GM12878 (cell line): ENCODE data around the gene TLX2. TPM values are rescaled to one million over a fixed set of nuclear protein-coding genes. Genes with fewer than 3 reads are reported as not detected.

ENCODE experiments used
- ATAC-seq: fragments of 200-7000 bp; cut with Tn5 transposase; 3 replicates; pipeline ENCODE4 v1.9.1; 2020; ENCODE audit warnings: mild to moderate bottlenecking, moderate library complexity
- BruUV-seq: library from RNA; stranded (reverse); fragments of 400-500 nt; replicated peaks from 2 replicates; lab custom pipeline; 2021; lab: Mats Ljungman, UMichigan
- CTCF ChIA-PET: fragments of 300-600 bp; sonication (Branson Sonifier 250); formaldehyde crosslinking; extraction: SDS; loops from one replicate; lab custom pipeline; 2021; ENCODE audit warnings: inconsistent platforms; lab: Yijun Ruan, JAX
- POLR2A ChIA-PET: fragments of 350-600 bp; formaldehyde crosslinking; extraction: SDS; loops from one replicate; lab custom pipeline; 2021; ENCODE audit warnings: inconsistent platforms; lab: Charles Lee
- RAD21 ChIA-PET: fragments of 300-600 bp; sonication (Branson Sonifier 250); formaldehyde crosslinking; loops from one replicate; lab custom pipeline; 2023; ENCODE audit warnings: antibody characterized with exemption; ENCODE audit not compliant: unreplicated experiment; lab: Charles Lee
- SMC1A ChIA-PET: fragments of 300-600 bp; sonication (Branson Sonifier 250); formaldehyde crosslinking; loops from one replicate; lab custom pipeline; 2023; ENCODE audit not compliant: unreplicated experiment, uncharacterized antibody; lab: Charles Lee
- DNase-seq: peaks from one replicate; pipeline ENCODE4 v3.0.0-alpha.2; 2011; ENCODE audit warnings: low read depth, low spot score
- FAIRE-seq: peaks from 3 replicates; lab custom pipeline; 2011; peaks lifted over from hg19 to GRCh38; lab: Jason Lieb, UNC
- H2AFZ ChIP-seq: 2 replicates; pipeline ENCODE4 v1.6.0; 2011; ENCODE audit warnings: low read depth, low read length, control low read depth; ENCODE audit not compliant: control insufficient read depth
- H3K27ac ChIP-seq: 2 replicates; pipeline ENCODE4 v1.5.1; 2011; ENCODE audit warnings: control low read depth; ENCODE audit not compliant: control insufficient read depth, insufficient read depth
- H3K27me3 ChIP-seq, 2 experiments: replicated peaks in 1 of 2; 2 replicates each; pipeline versions ENCODE4 v1.6.0 to v1.6.1; 2011; ENCODE audit warnings: low read length in 1 of 2; ENCODE audit not compliant: control insufficient read depth in 2 of 2, insufficient read depth in 2 of 2
- H3K36me3 ChIP-seq, 2 experiments: 2 replicates each; pipeline ENCODE4 v1.5.1; 2011; ENCODE audit warnings: low read length in 1 of 2; ENCODE audit not compliant: control insufficient read depth in 2 of 2, insufficient read depth in 2 of 2
- H3K4me1 ChIP-seq: 2 replicates; pipeline ENCODE4 v1.6.1; 2011; ENCODE audit warnings: mild to moderate bottlenecking, low read length, moderate library complexity, mixed read lengths; ENCODE audit not compliant: control insufficient read depth, insufficient read depth
- H3K4me2 ChIP-seq: 2 replicates; pipeline ENCODE4 v1.6.0; 2011; ENCODE audit warnings: control low read depth; ENCODE audit not compliant: control insufficient read depth, insufficient read depth
- H3K4me3 ChIP-seq: fragments of 200-600 bp; sonication (generic); 2 replicates; pipeline ENCODE4 v1.5.1; 2016
- H3K79me2 ChIP-seq: 2 replicates; pipeline ENCODE4 v1.6.0; 2011; ENCODE audit warnings: low read length; ENCODE audit not compliant: control insufficient read depth, insufficient read depth
- H3K9ac ChIP-seq: 2 replicates; pipeline ENCODE4 v1.8.0; 2011; ENCODE audit warnings: low read length, control low read depth, mixed read lengths; ENCODE audit not compliant: control insufficient read depth, insufficient read depth
- H3K9me3 ChIP-seq: replicated peaks from 3 replicates; pipeline ENCODE4 v1.5.1; 2011; ENCODE audit warnings: mild to moderate bottlenecking, low read length; ENCODE audit not compliant: control insufficient read depth, insufficient read depth
- H4K20me1 ChIP-seq: 2 replicates; pipeline ENCODE4 v1.6.0; 2011; ENCODE audit not compliant: control insufficient read depth, insufficient read depth
- E4F1 ChIP-seq: fragments of 450-650 bp; IDR thresholded peaks from 2 replicates; pipeline ENCODE4 v1.6.1; 2018; ENCODE audit warnings: borderline replicate concordance, mild to moderate bottlenecking; ENCODE audit not compliant: partially characterized antibody
- EED ChIP-seq: sonication (generic); IDR thresholded peaks from 2 replicates; pipeline ENCODE4 v1.6.1; 2016; ENCODE audit warnings: antibody characterized with exemption, low read depth
- PRDM15 ChIP-seq: fragments of 450-650 bp; formaldehyde crosslinking; IDR thresholded peaks from 2 replicates; pipeline ENCODE4 v1.4.0; 2020; ENCODE audit warnings: mild to moderate bottlenecking, moderate library complexity
- SMAD5 ChIP-seq: IDR thresholded peaks from 2 replicates; pipeline ENCODE4 v1.6.1; 2016; ENCODE audit warnings: antibody characterized with exemption, low read depth
- SPI1 ChIP-seq: IDR thresholded peaks from 2 replicates; pipeline ENCODE4 v1.6.1; 2011; ENCODE audit warnings: low read depth, mild to moderate bottlenecking, low read length, moderate library complexity, borderline replicate concordance; ENCODE audit not compliant: insufficient read depth
- ZBTB33 ChIP-seq: fragments of 450-650 bp; IDR thresholded peaks from 2 replicates; pipeline ENCODE4 v1.6.1; 2017; ENCODE audit warnings: mild to moderate bottlenecking
- WGBS: methylation state at CpG from one replicate; pipeline ENCODE4 v1.1.6; 2016; ENCODE audit warnings: low lambda C conversion rate; ENCODE audit not compliant: insufficient replicate concordance, insufficient coverage; ENCODE audit errors: missing lambda C conversion rate; 5-methylcytosine and 5-hydroxymethylcytosine counted together
- in situ Hi-C: fragments of 300-500 bp; cut with MboI; formaldehyde crosslinking; loops from 9 replicates; pipeline ENCODE4 v1.14.3; 2018; ENCODE audit warnings: mixed read lengths
- intact Hi-C: fragments of 100-400 bp; cut with micrococcal nuclease; formaldehyde crosslinking; loops from one replicate; pipeline ENCODE4 v1.14.2; 2022; ENCODE audit not compliant: unreplicated experiment
- polyA plus RNA-seq, 11 experiments: library from polyadenylated mRNA; depleted of rRNA in 4 of 11; unstranded in 6 of 11; stranded (reverse) in 5 of 11; fragments of >200 nt; fragmentation: Nextera tagmentation in 4 of 11; fragmentation: Illumina TruSeq in 1 of 11; extraction: Ambion mirVana in 4 of 11; extraction: Trizol in 1 of 11; gene quantifications; 1 replicate in 1 of 11; 2 replicates in 10 of 11; pipeline versions ENCODE4 v1.2.1 to v1.2.3, GENCODE V29; 2011 to 2016; ENCODE audit warnings: inconsistent platforms in 2 of 11, missing spikeins in 2 of 11, low read depth in 1 of 11
- total RNA-seq, 4 experiments: library from RNA; depleted of rRNA in 3 of 4; stranded (reverse); fragments of >200 nt in 3 of 4; fragmentation: Illumina TruSeq in 1 of 4; extraction: Trizol in 1 of 4; gene quantifications; 2 replicates each; pipeline versions ENCODE4 v1.2.1 to v1.2.3, GENCODE V29; 2013 to 2021

Gene TLX2
- total and polyA plus RNA-seq, 10 of the 15 experiments (the other 5 are each of a cell fraction or from before 2014, with no cell fraction given) = 0.06 to 5.5 (median 3.6) TPM; not detected in 1

- TF ChIP-seq SMAD5 (no peak), PRDM15 (no peak), SPI1 (peak; percentile 5; the same call in 1 of the 2 replicates), EED (no peak), ZBTB33 (no peak), E4F1 (no peak)
- Histone ChIP-seq H3K79me2 (peaks cover 50% of the 10 kb centered on the region), H4K20me1 (no peaks in the 10 kb centered on the region), H3K36me3 (peaks cover 12 to 35% of the 10 kb centered on the region in 2 experiments), H3K27ac (peak overlapping the region; percentile 96), H3K27me3 (no peaks in the 10 kb centered on the region), H3K9ac (peak overlapping the region; percentile 92), H3K9me3 (no peaks in the 10 kb centered on the region), H3K4me1 (peaks cover 28% of the 10 kb centered on the region), H3K4me3 (peak overlapping the region; percentile 94), H2AFZ (no peak overlapping the region), H3K4me2 (peak overlapping the region; percentile 95)
- no TSS peak for BruUV-seq
- FAIRE-seq = no peak
- ChIA-PET POLR2A (interaction anchor here (0.5 to 5.4 kb wide), 18 partner anchors 7 to 354 kb away, joined by 3 to 66 read pairs (median 6); partner anchors contain the start of genes CCDC142, INO80B, MOB1A and PCGF1), CTCF (interaction anchor here (0.9 to 10.4 kb wide), 26 partner anchors 14 to 282 kb away, joined by 3 to 226 read pairs (median 5); partner anchors contain the start of genes CCDC142, MOGS, MRPL53 and PCGF1), RAD21 (interaction anchor here (0.9 to 7.5 kb wide), 17 partner anchors 13 to 282 kb away, joined by 3 to 158 read pairs (median 5); partner anchors contain the start of genes CCDC142, LOXL3, PCGF1 and TTC31), SMC1A (interaction anchor here (0.6 to 9.9 kb wide), 24 partner anchors 11 to 606 kb away, joined by 3 to 208 read pairs (median 8); partner anchors contain the start of genes CCDC142, INO80B, PCGF1 and TTC31)
- 58% methylated on average over 7 of the region's 7 CpGs for WGBS
- ATAC-seq = no peak
- in situ Hi-C loops = no loop called here
- intact Hi-C loops = loop anchor here (1.0 kb wide), 1 partner anchor 48 kb away; the partner anchor contains the start of gene TTC31
- DNase-seq = no peak
Measured at GRCh38 chr2:74531666-74532065, 17.4 kb downstream of the TLX2 start.
